Smooth muscle cell (in vitro differentiated cells): ENCODE measurements around the gene TRMO. TPM values are rescaled to one million over a fixed set of nuclear protein-coding genes. Genes with fewer than 3 reads are reported as not detected.

Experiments used
- DNase-seq: peaks from one replicate; lab custom pipeline; 2025; ENCODE audit not compliant: unreplicated experiment; lab: John Stamatoyannopoulos, UW
- H2AFZ ChIP-seq: fragments of 200-600 bp; sonication (generic); 2 replicates; pipeline ENCODE4 v1.6.0; 2016; ENCODE audit warnings: antibody characterized with exemption, low read depth, mild to moderate bottlenecking
- H3F3A ChIP-seq: fragments of 200-600 bp; sonication (generic); 2 replicates; pipeline ENCODE4 v1.6.0; 2017; ENCODE audit warnings: antibody characterized with exemption, low read depth
- H3K27ac ChIP-seq: fragments of 200-600 bp; sonication (generic); 2 replicates; pipeline ENCODE4 v1.5.1; 2016; ENCODE audit warnings: low read depth, mild to moderate bottlenecking
- H3K27me3 ChIP-seq: fragments of 200-600 bp; sonication (generic); 2 replicates; pipeline ENCODE4 v1.6.1; 2016; ENCODE audit warnings: low read depth, mild to moderate bottlenecking
- H3K36me3 ChIP-seq: fragments of 200-600 bp; sonication (generic); 2 replicates; pipeline ENCODE4 v1.5.1; 2016; ENCODE audit warnings: low read depth
- H3K4me1 ChIP-seq: fragments of 200-600 bp; sonication (generic); 2 replicates; pipeline ENCODE4 v1.5.1; 2016; ENCODE audit warnings: low read depth
- H3K4me2 ChIP-seq: fragments of 200-600 bp; sonication (generic); 2 replicates; pipeline ENCODE4 v1.6.0; 2016; ENCODE audit warnings: mild to moderate bottlenecking
- H3K4me3 ChIP-seq: fragments of 200-600 bp; sonication (generic); 2 replicates; pipeline ENCODE4 v1.5.1; 2016; ENCODE audit warnings: mild to moderate bottlenecking
- H3K79me2 ChIP-seq: fragments of 200-600 bp; sonication (generic); 2 replicates; pipeline ENCODE4 v1.6.0; 2016; ENCODE audit warnings: low read depth, mild to moderate bottlenecking
- H3K9ac ChIP-seq: fragments of 200-600 bp; sonication (generic); 2 replicates; pipeline ENCODE4 v1.6.0; 2016; ENCODE audit warnings: low read depth
- H3K9me3 ChIP-seq: fragments of 200-600 bp; sonication (generic); replicated peaks from 2 replicates; pipeline ENCODE4 v1.5.1; 2016; ENCODE audit warnings: low read depth
- H4K20me1 ChIP-seq: fragments of 200-600 bp; sonication (generic); 2 replicates; pipeline ENCODE4 v1.6.0; 2016; ENCODE audit warnings: low read depth
- WGBS: methylation state at CpG from one replicate; pipeline ENCODE4 v1.1.7; 2016; ENCODE audit warnings: low lambda C conversion rate; 5-methylcytosine and 5-hydroxymethylcytosine counted together
- polyA plus RNA-seq: library from polyadenylated mRNA; unstranded; fragments of >200 nt; fragmentation: Nextera tagmentation; extraction: Ambion mirVana; gene quantifications from 2 replicates; pipeline ENCODE4 v1.2.1, GENCODE V29; 2016
- total RNA-seq: library from RNA; depleted of rRNA; stranded (reverse); fragments of >200 nt; gene quantifications from 2 replicates; pipeline ENCODE4 v1.2.3, GENCODE V29; 2014
- TF ChIP-seq, protein P1 (sequence below): fragments of 200-600 bp; sonication (generic); IDR thresholded peaks from 2 replicates; pipeline ENCODE4 v1.5.1; 2017; ENCODE audit warnings: borderline replicate concordance, mild to moderate bottlenecking, antibody characterized with exemption; ENCODE audit not compliant: insufficient read depth, poor library complexity, severe bottlenecking

Gene TRMO
- total and polyA plus RNA-seq, 2 experiments from 2014 or later: 5.8 to 8.1 TPM

DNA sequence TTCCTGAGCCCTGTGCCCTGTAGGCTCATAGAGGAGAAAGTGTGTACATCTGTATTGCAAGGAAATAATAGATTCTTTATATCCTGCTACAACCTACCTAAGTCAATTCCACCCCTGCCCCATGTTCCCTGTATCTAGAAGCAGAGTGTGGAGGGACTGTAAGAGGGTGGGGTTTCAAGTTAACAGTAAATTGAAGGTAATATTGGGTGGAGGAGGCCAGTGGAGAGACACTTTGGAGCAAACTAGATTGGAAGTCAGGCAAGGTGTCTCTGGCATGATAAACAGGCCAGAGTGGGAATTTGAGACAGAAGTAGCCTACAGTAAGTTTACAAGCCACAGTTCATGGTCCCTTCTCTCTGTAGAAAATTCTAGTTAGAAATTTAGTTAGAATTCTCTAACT lies 17.9 kb upstream of the TRMO start:
- no peak for DNase-seq
- no peak overlapping the region for H2AFZ ChIP-seq
- no peak overlapping the region for H3K9ac ChIP-seq
- no peak overlapping the region for H3K27ac ChIP-seq
- H3K4me3 ChIP-seq: no peak overlapping the region
- H3F3A ChIP-seq: no peaks in the 10 kb centered on the region
- no peaks in the 10 kb centered on the region for H3K79me2 ChIP-seq
- peaks cover 96% of the 10 kb centered on the region for H3K27me3 ChIP-seq
- H4K20me1 ChIP-seq: no peaks in the 10 kb centered on the region
- no peaks in the 10 kb centered on the region for H3K36me3 ChIP-seq
- no peaks in the 10 kb centered on the region for H3K4me1 ChIP-seq
- no peak overlapping the region for H3K4me2 ChIP-seq
- TF ChIP-seq, protein P1, sequence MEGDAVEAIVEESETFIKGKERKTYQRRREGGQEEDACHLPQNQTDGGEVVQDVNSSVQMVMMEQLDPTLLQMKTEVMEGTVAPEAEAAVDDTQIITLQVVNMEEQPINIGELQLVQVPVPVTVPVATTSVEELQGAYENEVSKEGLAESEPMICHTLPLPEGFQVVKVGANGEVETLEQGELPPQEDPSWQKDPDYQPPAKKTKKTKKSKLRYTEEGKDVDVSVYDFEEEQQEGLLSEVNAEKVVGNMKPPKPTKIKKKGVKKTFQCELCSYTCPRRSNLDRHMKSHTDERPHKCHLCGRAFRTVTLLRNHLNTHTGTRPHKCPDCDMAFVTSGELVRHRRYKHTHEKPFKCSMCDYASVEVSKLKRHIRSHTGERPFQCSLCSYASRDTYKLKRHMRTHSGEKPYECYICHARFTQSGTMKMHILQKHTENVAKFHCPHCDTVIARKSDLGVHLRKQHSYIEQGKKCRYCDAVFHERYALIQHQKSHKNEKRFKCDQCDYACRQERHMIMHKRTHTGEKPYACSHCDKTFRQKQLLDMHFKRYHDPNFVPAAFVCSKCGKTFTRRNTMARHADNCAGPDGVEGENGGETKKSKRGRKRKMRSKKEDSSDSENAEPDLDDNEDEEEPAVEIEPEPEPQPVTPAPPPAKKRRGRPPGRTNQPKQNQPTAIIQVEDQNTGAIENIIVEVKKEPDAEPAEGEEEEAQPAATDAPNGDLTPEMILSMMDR: no peak
- H3K9me3 ChIP-seq: no peaks in the 10 kb centered on the region

DNA sequence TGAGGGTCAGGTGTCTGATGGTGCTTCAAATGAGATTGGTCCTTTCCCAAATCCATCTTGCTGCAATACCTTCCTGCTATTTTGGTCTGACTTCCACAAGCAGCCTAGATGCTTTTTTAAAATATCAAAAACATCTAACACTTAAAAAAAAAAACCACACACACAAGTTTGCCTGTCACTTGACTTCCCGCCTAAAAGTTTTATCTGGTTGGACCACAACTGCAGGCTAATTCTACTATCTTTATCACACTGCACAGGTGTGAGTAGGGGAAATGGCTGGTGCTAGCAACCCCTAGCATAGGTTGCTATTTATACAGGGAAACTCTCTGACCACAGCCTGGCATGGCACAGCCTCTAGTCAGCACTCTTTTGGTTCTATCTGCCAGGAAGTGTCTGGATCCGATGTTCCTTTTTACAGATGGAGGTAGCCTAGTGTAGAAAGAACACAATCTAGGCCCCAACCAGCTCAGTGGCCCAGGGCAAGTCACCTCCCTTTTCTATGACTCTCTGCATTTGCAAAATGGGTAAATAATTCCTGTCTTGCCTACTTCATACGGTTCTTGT lies 15.9 kb upstream of the TRMO start, which contains the start of gene HEMGN:
HEMGN (minus strand) TSS at position 92 of the 564 bp plus-strand sequence; CDS start at position 56, 36 bp downstream.
- H3K36me3 ChIP-seq: no peaks in the 10 kb centered on the region
- H3K4me2 ChIP-seq: no peak within 1 kb of the TSS
- TF ChIP-seq, protein P1: no peak
- no peaks in the 10 kb centered on the region for H3F3A ChIP-seq
- H4K20me1 ChIP-seq: no peaks in the 10 kb centered on the region
- no peak for DNase-seq
- H3K4me3 ChIP-seq: no peak within 1 kb of the TSS
- 83% methylated on average over 3 of the region's 3 CpGs for WGBS
- H3K9me3 ChIP-seq: no peaks in the 10 kb centered on the region
- H3K27ac ChIP-seq: no peak within 1 kb of the TSS
- no peaks in the 10 kb centered on the region for H3K79me2 ChIP-seq
- no peak within 1 kb of the TSS for H2AFZ ChIP-seq
- no peak within 1 kb of the TSS for H3K9ac ChIP-seq
- no peaks in the 10 kb centered on the region for H3K4me1 ChIP-seq
- H3K27me3 ChIP-seq: peaks cover 97% of the 10 kb centered on the region

DNA sequence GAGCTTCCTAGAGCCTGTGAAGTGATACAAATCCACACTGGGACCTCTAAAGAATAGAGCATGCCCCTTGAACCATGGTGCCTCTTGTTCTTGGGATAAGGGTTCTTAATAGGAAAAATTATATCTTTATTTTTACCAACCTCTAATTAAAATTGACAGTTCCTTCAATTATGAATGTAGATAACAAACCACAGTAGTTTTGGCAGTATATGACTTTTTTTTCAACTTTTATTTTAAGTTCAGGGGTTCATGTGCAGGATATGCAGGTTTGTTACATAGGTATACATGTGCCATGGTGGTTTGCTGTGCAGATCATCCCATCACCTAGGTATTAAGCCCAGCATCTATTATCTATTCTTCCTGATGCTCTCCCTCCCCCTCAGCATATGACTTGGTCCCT lies 14.7 kb upstream of the TRMO start:
- H4K20me1 ChIP-seq: no peaks in the 10 kb centered on the region
- H3K9ac ChIP-seq: no peak overlapping the region
- no peaks in the 10 kb centered on the region for H3K36me3 ChIP-seq
- no peaks in the 10 kb centered on the region for H3K9me3 ChIP-seq
- H3K27ac ChIP-seq: no peak overlapping the region
- H3K4me2 ChIP-seq: no peak overlapping the region
- H3K27me3 ChIP-seq: peaks cover 91% of the 10 kb centered on the region
- no peak overlapping the region for H2AFZ ChIP-seq
- TF ChIP-seq, protein P1: no peak
- H3K4me3 ChIP-seq: no peak overlapping the region
- DNase-seq: no peak
- H3F3A ChIP-seq: no peaks in the 10 kb centered on the region
- H3K4me1 ChIP-seq: no peaks in the 10 kb centered on the region
- H3K79me2 ChIP-seq: no peaks in the 10 kb centered on the region

DNA sequence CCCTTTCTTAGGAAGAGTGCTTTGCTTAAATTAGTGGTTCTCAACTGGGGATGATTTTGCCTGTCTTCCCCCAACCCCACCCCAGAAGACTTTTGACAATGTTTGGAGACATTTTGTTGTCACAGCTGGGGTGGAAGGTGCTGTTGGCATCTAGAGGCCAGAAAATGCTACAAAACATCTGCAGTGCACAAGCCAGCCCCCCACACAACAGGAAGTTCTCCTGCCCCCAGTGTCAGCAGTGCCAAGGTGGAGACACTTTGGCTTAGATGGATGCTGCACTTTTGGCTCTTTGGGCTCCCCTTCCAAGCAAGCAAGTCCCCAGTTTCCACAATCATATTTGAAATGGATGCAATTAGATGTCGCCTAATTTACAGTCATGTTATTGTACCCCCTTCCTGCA lies 13.0 kb upstream of the TRMO start:
- Histone ChIP-seq H3K36me3 (no peaks in the 10 kb centered on the region), H2AFZ (no peak overlapping the region), H3K4me3 (no peak overlapping the region), H3K4me1 (no peaks in the 10 kb centered on the region), H4K20me1 (no peaks in the 10 kb centered on the region), H3K9ac (no peak overlapping the region), H3F3A (no peaks in the 10 kb centered on the region), H3K79me2 (no peaks in the 10 kb centered on the region), H3K9me3 (no peaks in the 10 kb centered on the region), H3K27me3 (peaks cover 91% of the 10 kb centered on the region), H3K27ac (no peak overlapping the region), H3K4me2 (no peak overlapping the region)
- WGBS: 82% methylated on average over 1 of the region's 1 CpG
- DNase-seq: no peak
- TF ChIP-seq, protein P1: no peak
